B cell (primary cell): ENCODE data around the gene LYSMD1.

Source experiments
- EZH2 ChIP-seq: IDR thresholded peaks from 2 replicates; pipeline ENCODE4 v1.6.1; 2012; ENCODE audit warnings: borderline replicate concordance, low read depth, mild to moderate bottlenecking, moderate library complexity, low read length; ENCODE audit not compliant: insufficient read depth, poor library complexity, severe bottlenecking
- TF ChIP-seq, protein P1 (sequence below): fragments of 200-600 bp; IDR thresholded peaks from one replicate; pipeline ENCODE4 v1.8.0; 2022; ENCODE audit warnings: antibody characterized with exemption, mild to moderate bottlenecking

DNA sequence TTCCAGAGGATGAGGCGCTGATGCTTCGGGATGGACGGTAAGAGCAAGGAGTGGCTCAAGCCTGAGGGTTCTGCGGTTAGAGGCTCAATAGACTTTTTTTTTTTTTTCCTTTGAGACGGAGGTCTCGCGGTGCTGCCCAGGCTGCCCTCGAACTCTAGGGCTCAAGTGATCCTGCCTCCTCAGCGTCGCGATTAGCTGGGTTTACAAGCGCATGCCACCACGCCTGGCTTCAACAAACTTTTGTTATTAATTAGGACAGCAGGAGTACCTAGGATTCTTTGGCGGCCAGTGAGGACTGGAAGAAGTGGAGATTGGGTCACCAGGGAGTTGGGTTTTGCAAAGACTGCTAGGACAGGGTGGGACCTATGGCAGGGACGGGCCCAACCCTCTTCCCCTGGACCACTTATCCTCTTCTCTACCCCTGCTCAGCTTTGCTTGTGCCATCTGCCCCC, 829 bp upstream of the LYSMD1 start:
- TF ChIP-seq, protein P1, sequence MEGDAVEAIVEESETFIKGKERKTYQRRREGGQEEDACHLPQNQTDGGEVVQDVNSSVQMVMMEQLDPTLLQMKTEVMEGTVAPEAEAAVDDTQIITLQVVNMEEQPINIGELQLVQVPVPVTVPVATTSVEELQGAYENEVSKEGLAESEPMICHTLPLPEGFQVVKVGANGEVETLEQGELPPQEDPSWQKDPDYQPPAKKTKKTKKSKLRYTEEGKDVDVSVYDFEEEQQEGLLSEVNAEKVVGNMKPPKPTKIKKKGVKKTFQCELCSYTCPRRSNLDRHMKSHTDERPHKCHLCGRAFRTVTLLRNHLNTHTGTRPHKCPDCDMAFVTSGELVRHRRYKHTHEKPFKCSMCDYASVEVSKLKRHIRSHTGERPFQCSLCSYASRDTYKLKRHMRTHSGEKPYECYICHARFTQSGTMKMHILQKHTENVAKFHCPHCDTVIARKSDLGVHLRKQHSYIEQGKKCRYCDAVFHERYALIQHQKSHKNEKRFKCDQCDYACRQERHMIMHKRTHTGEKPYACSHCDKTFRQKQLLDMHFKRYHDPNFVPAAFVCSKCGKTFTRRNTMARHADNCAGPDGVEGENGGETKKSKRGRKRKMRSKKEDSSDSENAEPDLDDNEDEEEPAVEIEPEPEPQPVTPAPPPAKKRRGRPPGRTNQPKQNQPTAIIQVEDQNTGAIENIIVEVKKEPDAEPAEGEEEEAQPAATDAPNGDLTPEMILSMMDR = no peak
- no peak for TF ChIP-seq EZH2
